ENCODE data around the gene ATP1B2. TPM values are rescaled to one million over a fixed set of nuclear protein-coding genes. Genes with fewer than 3 reads are reported as not detected.
A peak's percentile ranks its signal among the peaks of the same experiment; 100 is the strongest.

Gene ATP1B2
- total RNA-seq, 5 donors from 2014 or later (not counting 1 experiment from before 2014, with no cell fraction given): 0.07 to 0.57 (median 0.43) TPM; not detected in 1

DNA sequence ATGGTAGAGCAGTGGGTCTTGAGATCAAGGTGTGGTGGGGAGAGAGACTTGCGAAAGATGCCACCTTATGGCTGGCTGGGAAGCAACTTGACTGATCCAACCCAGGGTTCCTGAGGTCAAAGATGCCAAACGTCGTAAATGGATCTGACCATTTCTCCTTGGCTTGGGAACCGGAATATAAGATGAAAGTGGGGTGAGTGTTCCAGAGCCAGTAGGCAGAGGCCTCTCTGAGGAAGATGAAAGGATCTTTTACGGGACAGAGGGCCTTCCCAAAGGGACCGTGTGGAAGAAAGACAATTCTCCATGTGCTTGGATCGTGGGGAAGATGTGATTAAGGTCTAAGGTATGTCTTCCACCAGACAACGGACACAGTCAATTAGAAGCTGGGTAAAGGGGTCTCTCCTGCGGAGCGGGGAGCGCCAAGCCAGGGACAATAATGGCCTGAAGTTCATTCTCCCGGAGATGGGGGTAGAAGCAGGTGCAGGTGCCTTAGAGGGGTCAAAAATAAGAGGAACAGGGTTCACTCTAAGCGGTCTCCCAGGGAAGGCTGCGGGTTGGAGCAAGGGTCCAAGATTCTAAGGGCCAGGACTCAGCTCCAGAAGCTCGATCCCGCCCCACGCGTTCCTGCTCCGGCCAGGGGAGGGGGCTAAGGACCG, 36.8 kb upstream of the ATP1B2 start:
- Mint-ChIP-seq H3K27ac (peak overlapping the region; percentile 69 to 71), H3K4me3 (peak overlapping the region; percentile 82 to 91 (median 85)), H3K4me1 (peaks cover 41 to 45% (median 42%) of the 10 kb centered on the region in 3 donors), H3K9me3 (no peaks in the 10 kb centered on the region), H3K36me3 (no peaks in the 10 kb centered on the region), H3K27me3 (no peaks in the 10 kb centered on the region)
- ChIA-PET POLR2A (interaction anchor here in 1 of 2 donors (1.0 kb wide), 1 partner anchor 29 kb away, joined by 3 read pairs; no protein-coding TSS in a partner anchor), CTCF (interaction anchor here in 1 of 2 donors (1.2 to 2.8 kb wide), 4 partner anchors 14 to 74 kb away, joined by 3 to 36 read pairs (median 16); partner anchors contain the start of genes MPDU1, SAT2, TP53 and WRAP53)
- H3K27ac ChIP-seq (ENCODE audit: low read length): peak overlapping the region; percentile 58
- H3K36me3 ChIP-seq (ENCODE audit: control insufficient read depth in 2 of 2, extremely low read depth in 1 of 2, insufficient read depth in 1 of 2, low read length in 1 of 2): peaks cover 0 to 10% of the 10 kb centered on the region in 2 donors
- H3K4me1 ChIP-seq (ENCODE audit: control insufficient read depth in 1 of 2, extremely low read depth in 1 of 2, insufficient read depth in 2 of 2, low read length in 2 of 2): peaks cover 12 to 31% of the 10 kb centered on the region in 2 experiments
- no peaks in the 10 kb centered on the region for H3K27me3 ChIP-seq (replicated peaks in 1 of 2; ENCODE audit: control insufficient read depth in 2 of 2, extremely low read depth in 1 of 2, insufficient read depth in 2 of 2, low read length in 1 of 2)
- H3K4me3 ChIP-seq (ENCODE audit: control insufficient read depth in 1 of 2, extremely low read depth in 1 of 2, low read length in 1 of 2): peak overlapping the region; percentile 77 to 78
- WGBS (ENCODE audit: insufficient coverage): 5% methylated on average over 17 of the region's 20 CpGs
- no peak for ATAC-seq (replicated peaks in 1 of 4)
- peak in 1 of 35 experiments; percentile 24 for DNase-seq
- no peaks in the 10 kb centered on the region for H3K9me3 ChIP-seq

GRCh38 chr17:7614425-7615264, 36.1 kb upstream of the ATP1B2 start, which contains the start of gene FXR2:
Gene FXR2 (minus strand): TSS chr17:7614897. CDS start chr17:7614532, 365 bp downstream.
- no peaks in the 10 kb centered on the region for H3K9me3 Mint-ChIP-seq
- ChIA-PET POLR2A (interaction anchor here (0.5 to 1.0 kb wide), 5 partner anchors 24 to 211 kb away, joined by 3 to 6 read pairs (median 3); partner anchors contain the start of genes ATP1B2 (in 1 of the 2) and TMEM256 (in 1 of the 2)), CTCF (interaction anchor here (0.6 to 2.8 kb wide), 13 partner anchors 13 to 259 kb away, joined by 3 to 36 read pairs (median 3); partner anchors contain the start of genes TP53 (in 2 of the 2), KDM6B (in 1 of the 2), MPDU1 (in 1 of the 2) and SAT2 (in 1 of the 2))
- H3K36me3 ChIP-seq (ENCODE audit: control insufficient read depth in 2 of 2, extremely low read depth in 1 of 2, insufficient read depth in 1 of 2, low read length in 1 of 2): peaks cover 0 to 10% of the 10 kb centered on the region in 2 donors
- H3K4me1 ChIP-seq (ENCODE audit: control insufficient read depth in 1 of 2, extremely low read depth in 1 of 2, insufficient read depth in 2 of 2, low read length in 2 of 2): peaks cover 12 to 31% of the 10 kb centered on the region in 2 experiments
- ATAC-seq (replicated peaks in 1 of 4): peak; percentile 88 to 89 (median 88)
- no peaks in the 10 kb centered on the region for H3K27me3 Mint-ChIP-seq
- H3K4me3 Mint-ChIP-seq: peak within 1 kb of the TSS; percentile 87 to 91 (median 89)
- peak within 1 kb of the TSS; percentile 93 to 97 for H3K27ac Mint-ChIP-seq
- peak; percentile 93 to 100 (median 99) for DNase-seq
- peaks cover 37 to 41% (median 39%) of the 10 kb centered on the region in 3 donors for H3K4me1 Mint-ChIP-seq
- no peaks in the 10 kb centered on the region for H3K36me3 Mint-ChIP-seq
- peak within 1 kb of the TSS; percentile 77 to 78 for H3K4me3 ChIP-seq (ENCODE audit: control insufficient read depth in 1 of 2, extremely low read depth in 1 of 2, low read length in 1 of 2)
- H3K27me3 ChIP-seq (replicated peaks in 1 of 2; ENCODE audit: control insufficient read depth in 2 of 2, extremely low read depth in 1 of 2, insufficient read depth in 2 of 2, low read length in 1 of 2): no peaks in the 10 kb centered on the region
- peak within 1 kb of the TSS; percentile 65 for H3K27ac ChIP-seq (ENCODE audit: low read length)
- no peaks in the 10 kb centered on the region for H3K9me3 ChIP-seq
- WGBS (ENCODE audit: insufficient coverage): under 1% methylated on average over 87 of the region's 93 CpGs

GRCh38 chr17:7615265-7615747, 35.4 kb upstream of the ATP1B2 start:
- peak overlapping the region; percentile 65 for H3K27ac ChIP-seq (ENCODE audit: low read length)
- ATAC-seq (replicated peaks in 1 of 4) (peak; percentile 3 to 34 (median 12)), DNase-seq (no peak)
- peaks cover 0 to 7% of the 10 kb centered on the region in 2 donors for H3K36me3 ChIP-seq (ENCODE audit: control insufficient read depth in 2 of 2, extremely low read depth in 1 of 2, insufficient read depth in 1 of 2, low read length in 1 of 2)
- H3K4me3 Mint-ChIP-seq: peak overlapping the region; percentile 87 to 91 (median 89)
- H3K27ac Mint-ChIP-seq: peak overlapping the region; percentile 93 to 97
- H3K9me3 ChIP-seq: no peaks in the 10 kb centered on the region
- peak overlapping the region; percentile 69 to 70 for H3K4me3 ChIP-seq (ENCODE audit: control insufficient read depth in 1 of 2, extremely low read depth in 1 of 2, low read length in 1 of 2)
- no peaks in the 10 kb centered on the region for H3K36me3 Mint-ChIP-seq
- peaks cover 34 to 37% (median 35%) of the 10 kb centered on the region in 3 donors for H3K4me1 Mint-ChIP-seq
- no peaks in the 10 kb centered on the region for H3K27me3 Mint-ChIP-seq
- no peaks in the 10 kb centered on the region for H3K27me3 ChIP-seq (replicated peaks in 1 of 2; ENCODE audit: control insufficient read depth in 2 of 2, extremely low read depth in 1 of 2, insufficient read depth in 2 of 2, low read length in 1 of 2)
- H3K9me3 Mint-ChIP-seq: no peaks in the 10 kb centered on the region
- ChIA-PET POLR2A (interaction anchor here in 1 of 2 donors (0.8 kb wide), 1 partner anchor 35 kb away, joined by 3 read pairs; the partner anchor contains the start of gene ATP1B2), CTCF (interaction anchor here (0.5 to 2.8 kb wide), 13 partner anchors 12 to 260 kb away, joined by 3 to 36 read pairs (median 3); partner anchors contain the start of genes TP53 (in 2 of the 2), KDM6B (in 1 of the 2), MPDU1 (in 1 of the 2) and SAT2 (in 1 of the 2))
- 7% methylated on average over 10 of the region's 28 CpGs for WGBS (ENCODE audit: insufficient coverage)
- peaks cover 12 to 31% of the 10 kb centered on the region in 2 experiments for H3K4me1 ChIP-seq (ENCODE audit: control insufficient read depth in 1 of 2, extremely low read depth in 1 of 2, insufficient read depth in 2 of 2, low read length in 2 of 2)

GRCh38 chr17:7618608-7619007, 32.1 kb upstream of the ATP1B2 start:
- H3K9me3 Mint-ChIP-seq: no peaks in the 10 kb centered on the region
- H3K27ac ChIP-seq (ENCODE audit: low read length): no peak overlapping the region
- CTCF ChIA-PET: interaction anchor here in 1 of 2 donors (0.6 kb wide), 1 partner anchor 32 kb away, joined by 3 read pairs; the partner anchor contains the start of gene ATP1B2
- H3K9me3 ChIP-seq: no peaks in the 10 kb centered on the region
- POLR2A ChIA-PET: no interaction called here
- peaks cover 5 to 7% (median 5%) of the 10 kb centered on the region in 3 donors for H3K4me1 Mint-ChIP-seq
- H3K36me3 ChIP-seq (ENCODE audit: control insufficient read depth in 2 of 2, extremely low read depth in 1 of 2, insufficient read depth in 1 of 2, low read length in 1 of 2): no peaks in the 10 kb centered on the region
- no peaks in the 10 kb centered on the region for H3K27me3 ChIP-seq (replicated peaks in 1 of 2; ENCODE audit: control insufficient read depth in 2 of 2, extremely low read depth in 1 of 2, insufficient read depth in 2 of 2, low read length in 1 of 2)
- ATAC-seq (replicated peaks in 1 of 4) (no peak), DNase-seq (no peak)
- H3K4me3 Mint-ChIP-seq: no peak overlapping the region
- no peak overlapping the region for H3K27ac Mint-ChIP-seq
- H3K36me3 Mint-ChIP-seq: no peaks in the 10 kb centered on the region
- no peak overlapping the region for H3K4me3 ChIP-seq (ENCODE audit: control insufficient read depth in 1 of 2, extremely low read depth in 1 of 2, low read length in 1 of 2)
- no CpG with 5 or more reads among the region's 5 CpGs for WGBS (ENCODE audit: insufficient coverage)
- H3K4me1 ChIP-seq (ENCODE audit: control insufficient read depth in 1 of 2, extremely low read depth in 1 of 2, insufficient read depth in 2 of 2, low read length in 2 of 2): peaks cover 3 to 13% of the 10 kb centered on the region in 2 experiments
- H3K27me3 Mint-ChIP-seq: no peaks in the 10 kb centered on the region

- WGBS (ENCODE audit: insufficient coverage): 100% methylated on average over 3 of the region's 8 CpGs
- POLR2A ChIA-PET: interaction anchor here in 1 of 2 donors (0.6 kb wide), 1 partner anchor 50 kb away, joined by 4 read pairs; no protein-coding TSS in a partner anchor
- no peaks in the 10 kb centered on the region for H3K27me3 Mint-ChIP-seq
- H3K4me1 Mint-ChIP-seq: no peaks in the 10 kb centered on the region
- no peak for DNase-seq
- Histone ChIP-seq H3K27me3 (replicated peaks in 1 of 2; ENCODE audit: control insufficient read depth in 2 of 2, extremely low read depth in 1 of 2, insufficient read depth in 2 of 2, low read length in 1 of 2) (no peaks in the 10 kb centered on the region), H3K27ac (ENCODE audit: low read length) (no peak overlapping the region), H3K36me3 (ENCODE audit: control insufficient read depth in 2 of 2, extremely low read depth in 1 of 2, insufficient read depth in 1 of 2, low read length in 1 of 2) (no peaks in the 10 kb centered on the region), H3K4me3 (ENCODE audit: control insufficient read depth in 1 of 2, extremely low read depth in 1 of 2, low read length in 1 of 2) (no peak overlapping the region), H3K9me3 (no peaks in the 10 kb centered on the region), H3K4me1 (ENCODE audit: control insufficient read depth in 1 of 2, extremely low read depth in 1 of 2, insufficient read depth in 2 of 2, low read length in 2 of 2) (no peaks in the 10 kb centered on the region)
- no peaks in the 10 kb centered on the region for H3K9me3 Mint-ChIP-seq
- no peaks in the 10 kb centered on the region for H3K36me3 Mint-ChIP-seq
- no peak overlapping the region for H3K4me3 Mint-ChIP-seq
- no peak overlapping the region for H3K27ac Mint-ChIP-seq
- CTCF ChIA-PET: interaction anchor here (0.7 to 0.8 kb wide), 2 partner anchors 65 to 69 kb away, joined by 3 to 10 read pairs; no protein-coding TSS in a partner anchor
- ATAC-seq (replicated peaks in 1 of 4): no peak
Observed at GRCh38 chr17:7620835-7621234, 29.9 kb upstream of the ATP1B2 start.

All from T-cell (primary cell).